Progenitor cell of endocrine pancreas (in vitro differentiated cells): Measurements from ENCODE around the gene UBXN2A. TPM values are rescaled to one million over a fixed set of nuclear protein-coding genes. Genes with fewer than 3 reads are reported as not detected.

Experiments
- DNase-seq: peaks from one replicate; pipeline ENCODE4 v3.0.0; 2021; ENCODE audit warnings: low spot score; ENCODE audit not compliant: unreplicated experiment
- H3K27ac Mint-ChIP-seq: 2 replicates; pipeline ENCODE4 v1.8.0; 2021; ENCODE audit warnings: mild to moderate bottlenecking, moderate library complexity, mixed read lengths
- H3K27me3 Mint-ChIP-seq: 2 replicates; pipeline ENCODE4 v1.8.0; 2021; ENCODE audit warnings: mixed read lengths
- H3K36me3 Mint-ChIP-seq: 2 replicates; pipeline ENCODE4 v1.8.0; 2022; ENCODE audit warnings: mixed read lengths; ENCODE audit not compliant: insufficient read depth
- H3K4me1 Mint-ChIP-seq: 2 replicates; pipeline ENCODE4 v1.8.0; 2021; ENCODE audit warnings: low read depth, mixed read lengths
- H3K4me3 Mint-ChIP-seq: 2 replicates; pipeline ENCODE4 v1.8.0; 2021; ENCODE audit warnings: low read depth, mild to moderate bottlenecking, moderate library complexity, mixed read lengths
- H3K9me3 Mint-ChIP-seq: 2 replicates; pipeline ENCODE4 v1.8.0; 2021; ENCODE audit warnings: low read depth, mixed read lengths
- CTCF ChIP-seq: fragments of 200-600 bp; sonication (generic); IDR thresholded peaks from one replicate; pipeline ENCODE4 v1.5.0; 2021; ENCODE audit warnings: antibody characterized with exemption, mild to moderate bottlenecking; ENCODE audit not compliant: unreplicated experiment
- total RNA-seq: library from RNA; stranded (reverse); gene quantifications from 2 replicates; pipeline ENCODE4 v1.2.1, GENCODE V29; 2021

Gene UBXN2A
- total RNA-seq, 1 donor from 2014 or later: 24.1 TPM

- Mint-ChIP-seq H3K36me3 (peaks cover 2% of the 10 kb centered on the region), H3K27ac (no peak overlapping the region), H3K9me3 (peaks cover 3% of the 10 kb centered on the region), H3K27me3 (no peaks in the 10 kb centered on the region), H3K4me1 (peaks cover 6% of the 10 kb centered on the region), H3K4me3 (no peak overlapping the region)
- no peak for TF ChIP-seq CTCF
- DNase-seq: no peak
Measured at GRCh38 chr2:23903034-23903433, 37.2 kb upstream of the UBXN2A start.

- Mint-ChIP-seq H3K27me3 (no peaks in the 10 kb centered on the region), H3K4me1 (peaks cover 6% of the 10 kb centered on the region), H3K4me3 (no peak overlapping the region), H3K9me3 (no peaks in the 10 kb centered on the region), H3K36me3 (no peaks in the 10 kb centered on the region), H3K27ac (no peak overlapping the region)
- TF ChIP-seq CTCF: no peak
- DNase-seq: no peak
Measured at GRCh38 chr2:23904215-23904614, 36.0 kb upstream of the UBXN2A start.

GRCh38 chr2:23904692-23905091 is 35.6 kb upstream of the UBXN2A start:
- Mint-ChIP-seq H3K36me3 (peaks cover 1% of the 10 kb centered on the region), H3K27ac (peak overlapping the region; percentile 17), H3K27me3 (no peaks in the 10 kb centered on the region), H3K4me1 (peaks cover 6% of the 10 kb centered on the region), H3K9me3 (no peaks in the 10 kb centered on the region), H3K4me3 (no peak overlapping the region)
- no peak for DNase-seq
- no peak for TF ChIP-seq CTCF

GRCh38 chr2:23905155-23905554 is 35.1 kb upstream of the UBXN2A start:
- peak overlapping the region; percentile 58 for H3K27ac Mint-ChIP-seq
- no peak for DNase-seq
- H3K27me3 Mint-ChIP-seq: no peaks in the 10 kb centered on the region
- H3K9me3 Mint-ChIP-seq: no peaks in the 10 kb centered on the region
- H3K4me3 Mint-ChIP-seq: no peak overlapping the region
- peaks cover 1% of the 10 kb centered on the region for H3K36me3 Mint-ChIP-seq
- H3K4me1 Mint-ChIP-seq: peaks cover 6% of the 10 kb centered on the region
- no peak for TF ChIP-seq CTCF

- Mint-ChIP-seq H3K27me3 (no peaks in the 10 kb centered on the region), H3K36me3 (peaks cover 5% of the 10 kb centered on the region), H3K27ac (no peak overlapping the region), H3K4me3 (no peak overlapping the region), H3K9me3 (no peaks in the 10 kb centered on the region), H3K4me1 (peaks cover 8% of the 10 kb centered on the region)
- no peak for DNase-seq
- no peak for TF ChIP-seq CTCF
Measured at GRCh38 chr2:23912054-23912453, 28.2 kb upstream of the UBXN2A start.

GRCh38 chr2:23915327-23915726 is 24.9 kb upstream of the UBXN2A start:
- no peak overlapping the region for H3K27ac Mint-ChIP-seq
- H3K9me3 Mint-ChIP-seq: no peaks in the 10 kb centered on the region
- DNase-seq: no peak
- H3K36me3 Mint-ChIP-seq: peaks cover 4% of the 10 kb centered on the region
- H3K4me1 Mint-ChIP-seq: peaks cover 8% of the 10 kb centered on the region
- no peak for TF ChIP-seq CTCF
- no peak overlapping the region for H3K4me3 Mint-ChIP-seq
- H3K27me3 Mint-ChIP-seq: no peaks in the 10 kb centered on the region
